DMS53 treated with DMSO at 0.1 percent for 48 hours (cell line): Measurements from ENCODE around the gene KCNN2.

ENCODE experiments used
- DNase-seq: peaks from one replicate; lab custom pipeline; 2025; ENCODE audit not compliant: unreplicated experiment; lab: John Stamatoyannopoulos, UW

Gene KCNN2

GRCh38 chr5:114477816-114478334 lies 116.0 kb downstream of the KCNN2 start:
- no peak for DNase-seq

GRCh38 chr5:114500756-114501155 lies 138.9 kb downstream of the KCNN2 start:
- DNase-seq = no peak

DNA sequence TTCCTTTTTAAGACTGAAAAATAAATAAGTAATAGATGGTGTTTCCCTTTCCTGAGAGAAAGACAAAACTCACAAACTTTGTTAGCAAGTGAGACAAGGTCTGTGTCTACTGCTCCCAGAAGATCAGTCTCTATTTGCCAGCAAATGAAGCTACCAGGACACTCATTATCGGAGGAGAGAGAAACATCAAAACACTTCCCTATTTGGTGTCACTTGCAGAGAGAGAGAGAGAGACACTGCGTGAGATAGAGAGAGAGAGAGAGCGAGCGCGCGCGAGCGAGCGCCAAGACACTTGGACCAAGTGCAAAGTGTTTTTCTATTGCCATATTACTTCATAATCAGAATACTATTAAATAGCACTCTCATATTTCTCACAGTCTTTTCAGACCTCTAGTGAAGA lies 142.7 kb downstream of the KCNN2 start:
- no peak for DNase-seq

- no peak for DNase-seq
These were observed 162.4 kb downstream of the KCNN2 start for GRCh38 chr5:114524221-114524620.

- no peak for DNase-seq
These were observed 182.7 kb downstream of the KCNN2 start for GRCh38 chr5:114544561-114544960.
